ENCODE data around the gene IL1RL1.

Gene IL1RL1

GRCh38 chr2:102396012-102396411 lies 84.6 kb downstream of the IL1RL1 start:
- in situ Hi-C loops (cut with HindIII; ENCODE audit: low pct_unique_long_range_greater_than_20kb, low sequenced_read_pairs): no loop called here
- no peak for TF ChIP-seq JUND (IDR thresholded peaks at IDR 0.05; ENCODE audit: low read depth)
- DNase-seq (ENCODE audit: low read depth in 1 of 2, low spot score in 1 of 2): no peak

GRCh38 chr2:102397209-102397608 lies 85.8 kb downstream of the IL1RL1 start:
- DNase-seq (ENCODE audit: low read depth in 1 of 2, low spot score in 1 of 2): no peak
- in situ Hi-C loops (cut with HindIII; ENCODE audit: low pct_unique_long_range_greater_than_20kb, low sequenced_read_pairs): no loop called here
- no peak for TF ChIP-seq JUND (IDR thresholded peaks at IDR 0.05; ENCODE audit: low read depth)

DNA sequence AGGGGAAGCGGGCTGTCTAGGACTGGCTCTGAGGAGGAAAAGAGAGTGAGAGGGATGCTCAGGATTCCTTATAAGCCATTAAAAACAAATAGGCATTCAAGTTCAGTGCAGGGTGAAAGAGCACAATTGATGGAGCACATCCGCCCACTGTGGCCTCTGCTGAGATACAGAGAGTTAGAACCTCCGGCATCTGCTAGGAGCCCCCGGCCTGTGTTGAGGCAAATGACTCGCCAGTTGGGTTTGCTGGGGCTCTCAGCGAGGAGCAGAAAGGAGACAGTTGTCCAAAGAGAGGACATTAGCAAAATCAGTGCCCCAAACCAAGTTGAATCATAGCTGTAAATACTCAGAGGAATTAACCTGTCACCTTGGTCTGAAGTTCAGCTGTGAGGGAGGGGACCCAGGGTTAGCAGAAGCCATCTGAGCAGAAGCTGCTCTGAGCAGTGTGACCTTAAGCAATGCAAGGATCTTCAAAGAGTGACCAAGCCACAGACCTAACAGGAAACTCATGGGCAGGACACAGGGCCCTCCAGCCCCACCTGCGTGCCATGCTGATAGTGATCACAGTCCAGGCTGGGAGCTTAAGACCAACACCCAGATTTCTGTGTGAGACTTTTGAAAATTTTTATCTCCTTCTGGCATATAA lies 88.3 kb downstream of the IL1RL1 start:
- TF ChIP-seq JUND (IDR thresholded peaks at IDR 0.05; ENCODE audit: low read depth): no peak
- in situ Hi-C loops (cut with HindIII; ENCODE audit: low pct_unique_long_range_greater_than_20kb, low sequenced_read_pairs): no loop called here
- no peak for DNase-seq (ENCODE audit: low read depth in 1 of 2, low spot score in 1 of 2)

GRCh38 chr2:102401456-102401855 lies 90.1 kb downstream of the IL1RL1 start:
- DNase-seq (ENCODE audit: low read depth in 1 of 2, low spot score in 1 of 2): no peak
- in situ Hi-C loops (cut with HindIII; ENCODE audit: low pct_unique_long_range_greater_than_20kb, low sequenced_read_pairs): no loop called here
- TF ChIP-seq JUND (IDR thresholded peaks at IDR 0.05; ENCODE audit: low read depth): no peak
